Panc1 (cell line): ENCODE measurements around the gene NGEF. TPM values are rescaled to one million over a fixed set of nuclear protein-coding genes. Genes with fewer than 3 reads are reported as not detected.

Experiments used
- ATAC-seq: fragments of 200-7000 bp; cut with Tn5 transposase; 2 replicates; pipeline ENCODE4 v1.9.1; 2020; ENCODE audit warnings: mild to moderate bottlenecking, moderate library complexity
- BruUV-seq: library from RNA; stranded (reverse); fragments of 400-500 nt; replicated peaks from 2 replicates; lab custom pipeline; 2021; lab: Mats Ljungman, UMichigan
- CTCF ChIA-PET: fragments of 300-600 bp; sonication (Branson Sonifier 250); formaldehyde crosslinking; loops from one replicate; lab custom pipeline; 2022; ENCODE audit warnings: antibody characterized with exemption; lab: Charles Lee
- POLR2A ChIA-PET: fragments of 300-600 bp; sonication (Branson Sonifier 250); formaldehyde crosslinking; loops from one replicate; lab custom pipeline; 2022; ENCODE audit warnings: antibody characterized with exemption; lab: Charles Lee
- DNase-seq: peaks from one replicate; pipeline ENCODE4 v3.0.0-alpha.2; 2010; ENCODE audit warnings: low read depth, low spot score
- H3K27ac ChIP-seq: 2 replicates; pipeline ENCODE4 v1.5.1; 2011; ENCODE audit warnings: mild to moderate bottlenecking, low read length, inconsistent platforms
- H3K27me3 ChIP-seq: fragments of 200-500 bp; sonication (Bioruptor generic); 2 replicates; pipeline ENCODE4 v1.6.0; 2014; ENCODE audit warnings: low read length, inconsistent platforms; ENCODE audit not compliant: control insufficient read depth, insufficient read depth
- H3K36me3 ChIP-seq: fragments of 200-500 bp; sonication (Bioruptor generic); 2 replicates; pipeline ENCODE4 v1.5.1; 2014; ENCODE audit warnings: inconsistent platforms, mild to moderate bottlenecking, low read length, moderate library complexity; ENCODE audit not compliant: control insufficient read depth, insufficient read depth
- H3K4me1 ChIP-seq: 2 replicates; pipeline ENCODE4 v1.5.1; 2011; ENCODE audit warnings: inconsistent platforms, mild to moderate bottlenecking, low read length, moderate library complexity; ENCODE audit not compliant: control insufficient read depth, insufficient read depth
- H3K4me3 ChIP-seq, 2 experiments: 2 replicates each; pipeline ENCODE4 v1.5.1; 2011 to 2012; ENCODE audit warnings: low read depth in 2 of 2, low read length in 2 of 2, mild to moderate bottlenecking in 2 of 2, inconsistent platforms in 1 of 2, moderate library complexity in 1 of 2
- H3K9me3 ChIP-seq: fragments of 200-500 bp; sonication (Bioruptor generic); 2 replicates; pipeline ENCODE4 v1.5.1; 2014; ENCODE audit warnings: low read depth, mild to moderate bottlenecking, inconsistent platforms, low read length, moderate library complexity; ENCODE audit not compliant: control insufficient read depth, insufficient read depth
- CTCF ChIP-seq: fragments of 450-650 bp; IDR thresholded peaks from 2 replicates; pipeline ENCODE4 v1.5.1; 2017; ENCODE audit warnings: mild to moderate bottlenecking
- POLR2AphosphoS5 ChIP-seq: IDR thresholded peaks from 2 replicates; pipeline ENCODE4 v1.6.1; 2012; ENCODE audit warnings: mild to moderate bottlenecking, low read depth, low read length, moderate library complexity
- SIN3A ChIP-seq: IDR thresholded peaks from 2 replicates; pipeline ENCODE4 v1.6.1; 2012; ENCODE audit warnings: low read depth, mild to moderate bottlenecking, low read length, moderate library complexity, borderline replicate concordance; ENCODE audit not compliant: insufficient read depth
- TCF7L2 ChIP-seq: IDR thresholded peaks from 2 replicates; pipeline ENCODE4 v1.6.1; 2011; ENCODE audit warnings: mild to moderate bottlenecking, low read depth, low read length, inconsistent platforms
- in situ Hi-C: cut with HindIII; loops from 2 replicates; pipeline ENCODE4 v1.10.0; 2016; ENCODE audit warnings: low sequenced_read_pairs, low pct_unique_long_range_greater_than_20kb
- intact Hi-C: fragments of 100-400 bp; cut with micrococcal nuclease; formaldehyde crosslinking; loops from one replicate; pipeline ENCODE4 v1.10.0; 2022; ENCODE audit not compliant: unreplicated experiment
- total RNA-seq: library from RNA; stranded (reverse); gene quantifications from one replicate; pipeline ENCODE4 v1.2.1, GENCODE V29; 2021; ENCODE audit not compliant: unreplicated experiment
- TF ChIP-seq, protein P1 (sequence below), 2 experiments: IDR thresholded peaks; 2 replicates each; pipeline ENCODE4 v1.6.1; 2011 to 2012; ENCODE audit warnings: low read depth in 2 of 2, control low read depth in 1 of 2, low read length in 1 of 2, mild to moderate bottlenecking in 1 of 2, moderate library complexity in 1 of 2; ENCODE audit not compliant: insufficient read depth in 1 of 2

The NGEF gene
- total RNA-seq, 1 experiment from 2014 or later = 17.8 TPM

GRCh38 chr2:232997749-232998665 lies 15.0 kb downstream of the NGEF start:
- Histone ChIP-seq H3K4me1 (no peaks in the 10 kb centered on the region), H3K27me3 (no peaks in the 10 kb centered on the region), H3K4me3 (no peak overlapping the region), H3K27ac (peak overlapping the region; percentile 18; the same call in 1 of the 2 replicates), H3K9me3 (no peaks in the 10 kb centered on the region), H3K36me3 (no peaks in the 10 kb centered on the region)
- no TSS peak for BruUV-seq
- in situ Hi-C loops (no loop called here), intact Hi-C loops (no loop called here)
- DNase-seq (no peak), ATAC-seq (peak; percentile 39; the same call in 1 of the 2 replicates)
- ChIA-PET POLR2A (no interaction called here), CTCF (no interaction called here)
- TF ChIP-seq POLR2AphosphoS5 (no peak), TCF7L2 (no peak), CTCF (no peak), SIN3A (no peak)
- TF ChIP-seq, protein P1, sequence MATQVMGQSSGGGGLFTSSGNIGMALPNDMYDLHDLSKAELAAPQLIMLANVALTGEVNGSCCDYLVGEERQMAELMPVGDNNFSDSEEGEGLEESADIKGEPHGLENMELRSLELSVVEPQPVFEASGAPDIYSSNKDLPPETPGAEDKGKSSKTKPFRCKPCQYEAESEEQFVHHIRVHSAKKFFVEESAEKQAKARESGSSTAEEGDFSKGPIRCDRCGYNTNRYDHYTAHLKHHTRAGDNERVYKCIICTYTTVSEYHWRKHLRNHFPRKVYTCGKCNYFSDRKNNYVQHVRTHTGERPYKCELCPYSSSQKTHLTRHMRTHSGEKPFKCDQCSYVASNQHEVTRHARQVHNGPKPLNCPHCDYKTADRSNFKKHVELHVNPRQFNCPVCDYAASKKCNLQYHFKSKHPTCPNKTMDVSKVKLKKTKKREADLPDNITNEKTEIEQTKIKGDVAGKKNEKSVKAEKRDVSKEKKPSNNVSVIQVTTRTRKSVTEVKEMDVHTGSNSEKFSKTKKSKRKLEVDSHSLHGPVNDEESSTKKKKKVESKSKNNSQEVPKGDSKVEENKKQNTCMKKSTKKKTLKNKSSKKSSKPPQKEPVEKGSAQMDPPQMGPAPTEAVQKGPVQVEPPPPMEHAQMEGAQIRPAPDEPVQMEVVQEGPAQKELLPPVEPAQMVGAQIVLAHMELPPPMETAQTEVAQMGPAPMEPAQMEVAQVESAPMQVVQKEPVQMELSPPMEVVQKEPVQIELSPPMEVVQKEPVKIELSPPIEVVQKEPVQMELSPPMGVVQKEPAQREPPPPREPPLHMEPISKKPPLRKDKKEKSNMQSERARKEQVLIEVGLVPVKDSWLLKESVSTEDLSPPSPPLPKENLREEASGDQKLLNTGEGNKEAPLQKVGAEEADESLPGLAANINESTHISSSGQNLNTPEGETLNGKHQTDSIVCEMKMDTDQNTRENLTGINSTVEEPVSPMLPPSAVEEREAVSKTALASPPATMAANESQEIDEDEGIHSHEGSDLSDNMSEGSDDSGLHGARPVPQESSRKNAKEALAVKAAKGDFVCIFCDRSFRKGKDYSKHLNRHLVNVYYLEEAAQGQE (IDR thresholded peaks at IDR 0.05; ENCODE audit: insufficient read depth in 1 of 2, low read depth in 2 of 2, low read length in 1 of 2) = no peak

- H3K27me3 ChIP-seq = no peaks in the 10 kb centered on the region
- H3K4me1 ChIP-seq = peaks cover 3% of the 10 kb centered on the region; the same call in 1 of the 2 replicates
- intact Hi-C loops (no loop called here), in situ Hi-C loops (no loop called here)
- POLR2A ChIA-PET = no interaction called here
- TF ChIP-seq SIN3A = no peak
- CTCF ChIA-PET = no interaction called here
- H3K4me3 ChIP-seq = no peak overlapping the region
- DNase-seq (no peak), ATAC-seq (no peak)
- H3K27ac ChIP-seq = no peak overlapping the region
- BruUV-seq = no TSS peak
- H3K36me3 ChIP-seq = no peaks in the 10 kb centered on the region
- H3K9me3 ChIP-seq = peaks cover 3% of the 10 kb centered on the region; the same call in 1 of the 2 replicates
Measured at GRCh38 chr2:232994446-232994845, 18.6 kb downstream of the NGEF start.
